Astrocyte of the spinal cord (primary cell): Measurements from ENCODE around the gene GRIN1.

Experiments
- DNase-seq: peaks from one replicate; pipeline ENCODE4 v3.0.0; 2011; ENCODE audit warnings: low read depth, low spot score
- H3K4me3 ChIP-seq: 2 replicates; pipeline ENCODE4 v1.5.1; 2011; ENCODE audit warnings: low read depth, mild to moderate bottlenecking, low read length, moderate library complexity
- in situ Hi-C: cut with HindIII; loops from 2 replicates; pipeline ENCODE4 v1.10.0; 2017; ENCODE audit warnings: low sequenced_read_pairs
- TF ChIP-seq, protein P1 (sequence below): IDR thresholded peaks from 2 replicates; pipeline ENCODE4 v1.5.1; 2012; ENCODE audit warnings: low read depth, mild to moderate bottlenecking, low read length, inconsistent platforms

The GRIN1 gene

GRCh38 chr9:137184881-137185660 is 46.1 kb downstream of the GRIN1 start:
- no peak for DNase-seq
- no peak overlapping the region for H3K4me3 ChIP-seq
- in situ Hi-C loops, result no loop called here
- TF ChIP-seq, protein P1, sequence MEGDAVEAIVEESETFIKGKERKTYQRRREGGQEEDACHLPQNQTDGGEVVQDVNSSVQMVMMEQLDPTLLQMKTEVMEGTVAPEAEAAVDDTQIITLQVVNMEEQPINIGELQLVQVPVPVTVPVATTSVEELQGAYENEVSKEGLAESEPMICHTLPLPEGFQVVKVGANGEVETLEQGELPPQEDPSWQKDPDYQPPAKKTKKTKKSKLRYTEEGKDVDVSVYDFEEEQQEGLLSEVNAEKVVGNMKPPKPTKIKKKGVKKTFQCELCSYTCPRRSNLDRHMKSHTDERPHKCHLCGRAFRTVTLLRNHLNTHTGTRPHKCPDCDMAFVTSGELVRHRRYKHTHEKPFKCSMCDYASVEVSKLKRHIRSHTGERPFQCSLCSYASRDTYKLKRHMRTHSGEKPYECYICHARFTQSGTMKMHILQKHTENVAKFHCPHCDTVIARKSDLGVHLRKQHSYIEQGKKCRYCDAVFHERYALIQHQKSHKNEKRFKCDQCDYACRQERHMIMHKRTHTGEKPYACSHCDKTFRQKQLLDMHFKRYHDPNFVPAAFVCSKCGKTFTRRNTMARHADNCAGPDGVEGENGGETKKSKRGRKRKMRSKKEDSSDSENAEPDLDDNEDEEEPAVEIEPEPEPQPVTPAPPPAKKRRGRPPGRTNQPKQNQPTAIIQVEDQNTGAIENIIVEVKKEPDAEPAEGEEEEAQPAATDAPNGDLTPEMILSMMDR, result no peak

GRCh38 chr9:137185921-137186320 is 47.0 kb downstream of the GRIN1 start:
- DNase-seq, result no peak
- TF ChIP-seq, protein P1, result no peak
- no peak overlapping the region for H3K4me3 ChIP-seq
- in situ Hi-C loops, result no loop called here

DNA sequence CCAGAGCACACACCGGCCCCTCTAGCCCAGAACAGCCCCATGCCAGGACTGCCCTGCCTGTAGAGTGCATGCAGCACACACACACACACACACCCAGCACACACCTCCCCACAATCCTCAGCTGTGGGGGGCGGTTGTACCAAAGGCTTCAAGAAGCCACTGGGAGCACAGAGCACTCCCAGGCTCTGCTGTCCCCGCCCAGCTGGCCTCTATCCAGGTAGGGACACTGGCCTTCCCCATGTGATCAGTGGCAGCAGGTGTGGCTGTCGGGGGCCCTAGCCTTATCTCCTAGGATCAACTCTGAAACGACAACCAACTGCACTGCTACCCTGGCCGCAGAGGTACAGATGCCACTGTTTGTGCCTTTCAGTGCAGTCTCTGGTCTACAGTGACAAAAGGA is 47.4 kb downstream of the GRIN1 start:
- in situ Hi-C loops, result no loop called here
- TF ChIP-seq, protein P1, result no peak

DNA sequence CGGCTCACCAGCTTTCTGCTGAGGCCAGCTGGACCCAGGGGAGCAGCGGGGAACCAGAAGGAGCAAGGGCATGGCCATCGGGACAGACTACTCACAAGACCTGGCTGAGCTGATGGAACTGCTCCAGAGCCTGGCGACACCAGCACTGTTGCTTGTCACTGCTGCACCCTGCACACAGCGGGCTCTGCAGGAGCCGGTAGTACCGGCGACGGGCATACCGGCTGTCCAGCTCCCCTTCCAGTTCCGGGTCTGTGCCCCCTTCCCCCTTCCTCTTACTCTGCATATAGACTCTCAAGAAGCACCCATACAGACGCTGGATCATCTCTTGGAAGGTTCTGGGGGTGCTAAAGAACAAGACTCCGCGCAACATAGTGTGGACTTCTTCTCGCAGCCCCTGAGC is 48.4 kb downstream of the GRIN1 start:
- peak overlapping the region; percentile 87 for H3K4me3 ChIP-seq
- in situ Hi-C loops, result no loop called here
- no peak for DNase-seq
- TF ChIP-seq, protein P1, result no peak

More for the DNA sequence above, 47.4 kb downstream of the GRIN1 start:
- no peak for DNase-seq
- no peak overlapping the region for H3K4me3 ChIP-seq

GRCh38 chr9:137188086-137188489 is 49.1 kb downstream of the GRIN1 start:
- in situ Hi-C loops, result no loop called here
- TF ChIP-seq, protein P1, result no peak
- no peak for DNase-seq
- peak overlapping the region; percentile 87 for H3K4me3 ChIP-seq

- in situ Hi-C loops, result no loop called here
- TF ChIP-seq, protein P1, result peak; percentile 58
- peak; percentile 94 for DNase-seq
- H3K4me3 ChIP-seq, result peak within 1 kb of the TSS; percentile 87
Observed at GRCh38 chr9:137188490-137189296, 49.7 kb downstream of the GRIN1 start, which contains the start of the genes ANAPC2 and SSNA1. ANAPC2 (minus strand) TSS chr9:137188560; CDS start chr9:137188532, 28 bp downstream. SSNA1 (plus strand) TSS chr9:137188676; CDS start chr9:137188727, 51 bp downstream.
